Left ventricle myocardium inferior (tissue), 1 donor: Measurements from ENCODE around the gene FXYD4. TPM values are rescaled to one million over a fixed set of nuclear protein-coding genes. Genes with fewer than 3 reads are reported as not detected.

Experiments used
- DNase-seq: peaks from one replicate; pipeline ENCODE4 v3.0.0-alpha.2; 2020
- H3K27ac ChIP-seq: fragments of 200-600 bp; replicated peaks from 2 replicates; pipeline ENCODE4 v1.8.0; 2021
- H3K27me3 ChIP-seq: fragments of 200-600 bp; 2 replicates; pipeline ENCODE4 v1.8.0; 2021; ENCODE audit warnings: low read depth
- H3K36me3 ChIP-seq: fragments of 200-600 bp; 2 replicates; pipeline ENCODE4 v1.8.0; 2021
- H3K4me1 ChIP-seq: fragments of 200-600 bp; 2 replicates; pipeline ENCODE4 v1.8.0; 2021
- H3K4me3 ChIP-seq: fragments of 200-600 bp; 2 replicates; pipeline ENCODE4 v1.8.0; 2021; ENCODE audit warnings: mild to moderate bottlenecking, moderate library complexity
- H3K9me3 ChIP-seq: fragments of 200-600 bp; replicated peaks from 2 replicates; pipeline ENCODE4 v1.8.0; 2021
- CTCF ChIP-seq: fragments of 200-600 bp; IDR thresholded peaks from 2 replicates; pipeline ENCODE4 v1.8.0; 2021; ENCODE audit warnings: antibody characterized with exemption, mild to moderate bottlenecking, borderline replicate concordance
- intact Hi-C: fragments of 100-400 bp; cut with micrococcal nuclease; formaldehyde crosslinking; loops from one replicate; pipeline ENCODE4 v1.11.0; 2022
- total RNA-seq: library from RNA; stranded (reverse); fragmentation: NEBNext Ultra II Directional; extraction: Animal tissue kit (Norgen Biotek cat#: 25700); gene quantifications from one replicate; pipeline ENCODE4 v1.2.1, GENCODE V29; 2021
- donor health status: DM: no; HTN: yes; CAD: no; lungs with severe emphysema.

FXYD4 gene
- total RNA-seq, 1 donor from 2014 or later: not detected

- intact Hi-C loops: no loop called here
- no peaks in the 10 kb centered on the region for H3K9me3 ChIP-seq
- TF ChIP-seq CTCF: no peak
- no peaks in the 10 kb centered on the region for H3K27me3 ChIP-seq
- peak overlapping the region; percentile 98 for H3K27ac ChIP-seq
- H3K4me1 ChIP-seq: peaks cover 52% of the 10 kb centered on the region
- no peaks in the 10 kb centered on the region for H3K36me3 ChIP-seq
- H3K4me3 ChIP-seq: peak overlapping the region; percentile 85
- DNase-seq: peak; percentile 46
These were observed 38.1 kb downstream of the FXYD4 start for GRCh38 chr10:43409385-43410109.

- no peak for TF ChIP-seq CTCF
- Histone ChIP-seq H3K4me1 (peaks cover 44% of the 10 kb centered on the region), H3K27ac (peak overlapping the region; percentile 98), H3K4me3 (peak overlapping the region; percentile 85), H3K36me3 (no peaks in the 10 kb centered on the region), H3K9me3 (no peaks in the 10 kb centered on the region), H3K27me3 (no peaks in the 10 kb centered on the region)
- intact Hi-C loops: no loop called here
- DNase-seq: no peak
These were observed 38.9 kb downstream of the FXYD4 start for GRCh38 chr10:43410345-43410744.

GRCh38 chr10:43411536-43411935, 40.1 kb downstream of the FXYD4 start:
- Histone ChIP-seq H3K4me1 (peaks cover 32% of the 10 kb centered on the region), H3K27me3 (no peaks in the 10 kb centered on the region), H3K4me3 (no peak overlapping the region), H3K27ac (no peak overlapping the region), H3K9me3 (no peaks in the 10 kb centered on the region), H3K36me3 (no peaks in the 10 kb centered on the region)
- DNase-seq: no peak
- intact Hi-C loops: no loop called here
- no peak for TF ChIP-seq CTCF

- H3K4me3 ChIP-seq: no peak overlapping the region
- no peak for TF ChIP-seq CTCF
- no peaks in the 10 kb centered on the region for H3K27me3 ChIP-seq
- H3K36me3 ChIP-seq: no peaks in the 10 kb centered on the region
- intact Hi-C loops: no loop called here
- peaks cover 9% of the 10 kb centered on the region for H3K4me1 ChIP-seq
- no peak for DNase-seq
- no peaks in the 10 kb centered on the region for H3K9me3 ChIP-seq
- H3K27ac ChIP-seq: no peak overlapping the region
These were observed 44.1 kb downstream of the FXYD4 start for GRCh38 chr10:43415544-43415943.

- no peak overlapping the region for H3K4me3 ChIP-seq
- no peak for DNase-seq
- H3K27ac ChIP-seq: peak overlapping the region; percentile 16
- no peak for TF ChIP-seq CTCF
- intact Hi-C loops: no loop called here
- peaks cover 21% of the 10 kb centered on the region for H3K4me1 ChIP-seq
- H3K36me3 ChIP-seq: no peaks in the 10 kb centered on the region
- H3K27me3 ChIP-seq: no peaks in the 10 kb centered on the region
- H3K9me3 ChIP-seq: no peaks in the 10 kb centered on the region
These were observed 46.7 kb downstream of the FXYD4 start for GRCh38 chr10:43417950-43418768.
